Transverse colon (tissue), 4 donors: ENCODE data around the gene WDR18. TPM values are rescaled to one million over a fixed set of nuclear protein-coding genes. Genes with fewer than 3 reads are reported as not detected.

Source experiments
- DNase-seq: peaks from one replicate; pipeline ENCODE4 v3.0.0-alpha.2; 2019
- H3K27ac ChIP-seq, 4 donors: fragments of 200-600 bp; sonication (generic); 2 replicates each; pipeline ENCODE4 v1.5.1; 2016 to 2018; ENCODE audit warnings: inconsistent platforms in 4 of 4
- H3K27me3 ChIP-seq: fragments of 200-600 bp; sonication (generic); 2 replicates; pipeline ENCODE4 v1.5.1; 2017; ENCODE audit warnings: inconsistent platforms
- H3K36me3 ChIP-seq, 4 donors: fragments of 200-600 bp; sonication (generic); 2 replicates each; pipeline ENCODE4 v1.5.1; 2017 to 2019; ENCODE audit warnings: inconsistent platforms in 4 of 4
- H3K4me1 ChIP-seq, 4 donors: fragments of 200-600 bp; sonication (generic); 2 replicates each; pipeline ENCODE4 v1.5.1; 2017 to 2020; ENCODE audit warnings: inconsistent platforms in 4 of 4
- H3K4me3 ChIP-seq, 4 donors: fragments of 200-600 bp; sonication (generic); 1 replicate in 1 of 4; 2 replicates in 3 of 4; pipeline versions ENCODE4 v1.5.1 to v1.6.1; 2017 to 2019; ENCODE audit warnings: inconsistent platforms in 4 of 4
- H3K9me3 ChIP-seq, 2 donors: fragments of 200-600 bp; sonication (generic); 2 replicates each; pipeline ENCODE4 v1.5.1; 2017 to 2019; ENCODE audit warnings: inconsistent platforms in 2 of 2
- CTCF ChIP-seq, 5 experiments: fragments of 200-600 bp in 3 of 5; fragments of 450-650 bp in 2 of 5; sonication (generic) in 3 of 5; IDR thresholded peaks; 1 replicate in 2 of 5; 2 replicates in 3 of 5; pipeline ENCODE4 v1.5.1; 2016 to 2017; ENCODE audit warnings: antibody characterized with exemption in 5 of 5, inconsistent platforms in 3 of 5, mild to moderate bottlenecking in 2 of 5, moderate library complexity in 1 of 5
- EP300 ChIP-seq: sonication (generic); formaldehyde crosslinking; IDR thresholded peaks from one replicate; pipeline ENCODE4 v1.6.1; 2017; ENCODE audit warnings: antibody characterized with exemption, low read depth
- POLR2A ChIP-seq: fragments of 450-650 bp; IDR thresholded peaks from one replicate; pipeline ENCODE4 v1.6.1; 2016; ENCODE audit warnings: antibody characterized with exemption, mild to moderate bottlenecking, moderate library complexity
- POLR2AphosphoS5 ChIP-seq, 3 donors: sonication (generic); formaldehyde crosslinking; IDR thresholded peaks; one replicate each; pipeline ENCODE4 v1.6.1; 2016; ENCODE audit warnings: antibody characterized with exemption in 3 of 3
- WGBS, 2 donors: methylation state at CpG; one replicate each; pipeline ENCODE4 v1.1.5; 2018; ENCODE audit warnings: low coverage in 1 of 2; 5-methylcytosine and 5-hydroxymethylcytosine counted together
- in situ Hi-C, 4 donors: fragments of 200-750 bp; cut with MboI; loops; one replicate each; pipeline versions ENCODE4 v1.15.0 to v1.15.1; 2017; ENCODE audit warnings: low sequenced_read_pairs in 3 of 4, low pct_ligation_motif_present in 1 of 4, low pct_unique_long_range_greater_than_20kb in 1 of 4
- intact Hi-C: fragments of 100-400 bp; cut with DNase I; formaldehyde crosslinking; loops from one replicate; pipeline ENCODE4 v1.15.1; 2023; ENCODE audit warnings: low total_unique reads
- total RNA-seq, 4 donors: library from RNA; depleted of rRNA; stranded (reverse); fragments of >200 nt; gene quantifications; one replicate each; pipeline ENCODE4 v1.1.0, GENCODE V29; 2016

The WDR18 gene
- total RNA-seq, 4 donors from 2014 or later: 23.1 to 47.4 (median 39.0) TPM

- Histone ChIP-seq H3K4me3 (no peak overlapping the region), H3K36me3 (no peaks in the 10 kb centered on the region), H3K27ac (no peak overlapping the region), H3K4me1 (peaks cover 0 to 15% (median 7%) of the 10 kb centered on the region in 4 donors), H3K9me3 (no peaks in the 10 kb centered on the region), H3K27me3 (peaks cover 34% of the 10 kb centered on the region)
- WGBS, 2 donors: 87% methylated on average over 70 of the region's 70 CpGs; no CpG with 5 or more reads in 1 of the 2 donors
- intact Hi-C loops (no loop called here), in situ Hi-C loops (no loop called here)
- DNase-seq: no peak
- TF ChIP-seq EP300: no peak
- TF ChIP-seq CTCF (IDR thresholded peaks at IDR 0.05): no peak
- no peak for TF ChIP-seq POLR2AphosphoS5 (IDR thresholded peaks at IDR 0.05)
- no peak for TF ChIP-seq POLR2A
Observed at GRCh38 chr19:1004803-1005664, 20.9 kb downstream of the WDR18 start.

- DNase-seq: no peak
- no peak overlapping the region for H3K4me3 ChIP-seq
- 51% methylated on average over 27 of the region's 27 CpGs; no CpG with 5 or more reads in 1 of the 2 donors for WGBS, 2 donors
- intact Hi-C loops (no loop called here), in situ Hi-C loops (no loop called here)
- H3K27me3 ChIP-seq: peaks cover 16% of the 10 kb centered on the region
- H3K36me3 ChIP-seq: peaks cover 0 to 18% (median 8%) of the 10 kb centered on the region in 4 donors
- TF ChIP-seq POLR2AphosphoS5 (IDR thresholded peaks at IDR 0.05) (no peak), EP300 (no peak), POLR2A (no peak)
- peaks cover 0 to 1% (median 0%) of the 10 kb centered on the region in 4 donors for H3K4me1 ChIP-seq
- no peak overlapping the region for H3K27ac ChIP-seq
- no peaks in the 10 kb centered on the region for H3K9me3 ChIP-seq
Observed at GRCh38 chr19:1006711-1007398, 22.7 kb downstream of the WDR18 start.

GRCh38 chr19:1007399-1008251 lies 23.5 kb downstream of the WDR18 start:
- no peak overlapping the region for H3K27ac ChIP-seq
- H3K27me3 ChIP-seq: peaks cover 10% of the 10 kb centered on the region
- H3K4me3 ChIP-seq: no peak overlapping the region
- H3K9me3 ChIP-seq: no peaks in the 10 kb centered on the region
- H3K4me1 ChIP-seq: no peaks in the 10 kb centered on the region
- DNase-seq: no peak
- intact Hi-C loops (no loop called here), in situ Hi-C loops (no loop called here)
- H3K36me3 ChIP-seq: peaks cover 0 to 24% (median 15%) of the 10 kb centered on the region in 4 donors
- WGBS, 2 donors: 91% methylated on average over 52 of the region's 73 CpGs; no CpG with 5 or more reads in 1 of the 2 donors
- TF ChIP-seq CTCF (IDR thresholded peaks at IDR 0.05) (no peak), POLR2AphosphoS5 (IDR thresholded peaks at IDR 0.05) (no peak), POLR2A (no peak), EP300 (no peak)

GRCh38 chr19:1008268-1009040 lies 24.3 kb downstream of the WDR18 start:
- Histone ChIP-seq H3K27ac (peak overlapping the region; percentile 42 to 70 (median 56)), H3K27me3 (peaks cover 2% of the 10 kb centered on the region), H3K4me3 (no peak overlapping the region), H3K36me3 (peaks cover 0 to 27% (median 15%) of the 10 kb centered on the region in 4 donors), H3K9me3 (no peaks in the 10 kb centered on the region), H3K4me1 (no peaks in the 10 kb centered on the region)
- WGBS, 2 donors: 90% methylated on average over 2 to 38 of the region's 45 CpGs
- DNase-seq: no peak
- intact Hi-C loops: no loop called here
- in situ Hi-C loops: no loop called here
- TF ChIP-seq POLR2AphosphoS5 (IDR thresholded peaks at IDR 0.05) (no peak), POLR2A (no peak), EP300 (no peak), CTCF (IDR thresholded peaks at IDR 0.05) (no peak)
